Measurements from ENCODE around the gene GGCX. TPM values are rescaled to one million over a fixed set of nuclear protein-coding genes. Genes with fewer than 3 reads are reported as not detected.
"Not testable (repeated sequence)": the region's sequence is repeated elsewhere in the genome, so short reads cannot be mapped to it uniquely, and the experiment has no call there.

GGCX gene
- total RNA-seq, 2 donors from 2014 or later = 25.7 to 49.9 TPM

GRCh38 chr2:85545780-85546240 is 15.5 kb downstream of the GGCX start:
- no peaks in the 10 kb centered on the region for H3K4me1 ChIP-seq
- H3K9me3 ChIP-seq = no peaks in the 10 kb centered on the region
- intact Hi-C loops (cut with DNase I) = no loop called here
- peaks cover 33% of the 10 kb centered on the region for H3K36me3 ChIP-seq
- no peak overlapping the region for H3K4me3 ChIP-seq
- H3K27ac ChIP-seq = no peak overlapping the region
- DNase-seq = no peak
- TF ChIP-seq, protein P1, sequence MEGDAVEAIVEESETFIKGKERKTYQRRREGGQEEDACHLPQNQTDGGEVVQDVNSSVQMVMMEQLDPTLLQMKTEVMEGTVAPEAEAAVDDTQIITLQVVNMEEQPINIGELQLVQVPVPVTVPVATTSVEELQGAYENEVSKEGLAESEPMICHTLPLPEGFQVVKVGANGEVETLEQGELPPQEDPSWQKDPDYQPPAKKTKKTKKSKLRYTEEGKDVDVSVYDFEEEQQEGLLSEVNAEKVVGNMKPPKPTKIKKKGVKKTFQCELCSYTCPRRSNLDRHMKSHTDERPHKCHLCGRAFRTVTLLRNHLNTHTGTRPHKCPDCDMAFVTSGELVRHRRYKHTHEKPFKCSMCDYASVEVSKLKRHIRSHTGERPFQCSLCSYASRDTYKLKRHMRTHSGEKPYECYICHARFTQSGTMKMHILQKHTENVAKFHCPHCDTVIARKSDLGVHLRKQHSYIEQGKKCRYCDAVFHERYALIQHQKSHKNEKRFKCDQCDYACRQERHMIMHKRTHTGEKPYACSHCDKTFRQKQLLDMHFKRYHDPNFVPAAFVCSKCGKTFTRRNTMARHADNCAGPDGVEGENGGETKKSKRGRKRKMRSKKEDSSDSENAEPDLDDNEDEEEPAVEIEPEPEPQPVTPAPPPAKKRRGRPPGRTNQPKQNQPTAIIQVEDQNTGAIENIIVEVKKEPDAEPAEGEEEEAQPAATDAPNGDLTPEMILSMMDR (IDR thresholded peaks at IDR 0.05) = no peak
- H3K27me3 ChIP-seq = no peaks in the 10 kb centered on the region
- H3K9ac ChIP-seq (ENCODE audit: low read depth in 2 of 2, low read length in 2 of 2) = no peak overlapping the region

DNA sequence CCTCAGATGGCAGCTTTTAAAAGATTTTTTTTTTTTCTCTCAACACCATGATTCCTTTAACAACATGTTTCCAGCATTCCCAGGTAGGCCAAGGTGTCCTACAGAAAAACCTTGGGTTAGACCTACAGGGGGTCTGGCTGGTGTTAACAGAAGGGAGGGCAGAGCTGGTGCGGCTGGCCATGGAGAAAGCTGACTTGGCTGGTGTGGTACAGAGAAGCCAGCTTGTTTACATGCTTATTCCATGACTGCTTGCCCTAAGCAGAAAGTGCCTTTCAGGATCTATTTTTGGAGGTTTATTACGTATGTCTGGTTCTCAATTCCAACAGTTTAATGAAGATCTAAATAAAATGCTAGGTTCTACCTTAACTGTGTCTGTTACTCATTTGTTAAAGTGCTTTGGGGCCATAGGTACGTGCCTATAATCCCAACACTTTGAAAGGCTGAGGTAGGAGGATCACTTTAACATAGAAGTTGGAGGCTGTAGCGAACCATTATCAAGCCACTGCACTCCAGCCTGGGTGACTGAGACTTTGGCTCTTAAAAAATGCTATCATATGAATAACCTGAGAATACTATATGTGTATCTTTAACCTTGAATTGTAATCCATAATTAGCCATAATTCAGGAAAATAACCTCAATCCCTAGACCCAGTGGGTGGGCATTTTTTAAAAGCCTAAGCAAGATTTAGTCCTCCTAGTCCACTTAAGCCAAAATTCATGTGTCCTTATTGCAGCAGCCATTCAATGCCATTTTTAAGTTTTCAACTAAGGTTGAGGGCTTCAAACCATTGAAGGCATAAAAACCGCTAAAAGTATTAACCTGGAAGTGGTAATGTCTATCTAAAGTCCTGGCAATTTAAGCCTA is 16.1 kb downstream of the GGCX start:
- Histone ChIP-seq H3K36me3 (peaks cover 33% of the 10 kb centered on the region), H3K27ac (peak overlapping the region; percentile 15)
- H3K4me3 ChIP-seq; intact Hi-C loops (cut with DNase I); H3K9ac ChIP-seq (ENCODE audit: low read depth in 2 of 2, low read length in 2 of 2); H3K9me3 ChIP-seq; H3K4me1 ChIP-seq; DNase-seq; H3K27me3 ChIP-seq: not testable (repeated sequence)

DNA sequence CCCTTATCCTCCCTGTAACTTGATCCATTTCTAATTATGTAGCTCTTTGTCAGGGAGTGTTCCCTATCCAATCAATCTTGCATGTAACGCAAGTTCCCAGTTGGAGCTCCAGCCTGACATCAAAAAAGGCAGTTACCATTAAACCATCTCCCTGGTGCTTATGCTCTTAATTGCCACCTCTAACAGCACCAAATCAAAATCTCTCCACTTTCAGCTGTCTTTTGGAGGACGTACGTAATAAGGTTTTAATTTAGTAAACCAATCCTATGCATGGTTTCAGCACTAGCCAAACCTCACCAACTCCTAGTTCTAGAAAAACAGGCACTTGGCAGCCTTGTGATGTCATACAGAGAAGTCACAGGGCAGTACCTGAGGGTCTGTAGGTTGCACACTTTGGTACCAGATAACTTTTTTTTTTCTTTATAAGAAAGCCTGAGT is 17.0 kb downstream of the GGCX start:
- H3K4me3 ChIP-seq; H3K27me3 ChIP-seq; DNase-seq; H3K9ac ChIP-seq (ENCODE audit: low read depth in 2 of 2, low read length in 2 of 2); H3K4me1 ChIP-seq; intact Hi-C loops (cut with DNase I); H3K9me3 ChIP-seq: not testable (repeated sequence)
- H3K36me3 ChIP-seq = peaks cover 33% of the 10 kb centered on the region
- peak overlapping the region; percentile 15 for H3K27ac ChIP-seq

GRCh38 chr2:85542777-85543176 is 18.5 kb downstream of the GGCX start:
- TF ChIP-seq, protein P1 (IDR thresholded peaks at IDR 0.05) = no peak
- intact Hi-C loops (cut with DNase I) = no loop called here
- H3K27ac ChIP-seq = no peak overlapping the region

GRCh38 chr2:85541753-85542457 is 19.4 kb downstream of the GGCX start:
- Histone ChIP-seq H3K27ac (peak overlapping the region; percentile 96), H3K9me3 (no peaks in the 10 kb centered on the region), H3K27me3 (no peaks in the 10 kb centered on the region), H3K9ac (ENCODE audit: low read depth in 2 of 2, low read length in 2 of 2) (no peak overlapping the region), H3K4me3 (peak overlapping the region; percentile 69), H3K4me1 (peaks cover 8% of the 10 kb centered on the region), H3K36me3 (peaks cover 33% of the 10 kb centered on the region)
- intact Hi-C loops (cut with DNase I) = no loop called here
- TF ChIP-seq, protein P1 (IDR thresholded peaks at IDR 0.05) = no peak
- peak; percentile 45 for DNase-seq

More at GRCh38 chr2:85542777-85543176, 18.5 kb downstream of the GGCX start:
- H3K4me3 ChIP-seq = no peak overlapping the region
- no peaks in the 10 kb centered on the region for H3K9me3 ChIP-seq
- peaks cover 3% of the 10 kb centered on the region for H3K4me1 ChIP-seq
- DNase-seq = no peak
- H3K9ac ChIP-seq (ENCODE audit: low read depth in 2 of 2, low read length in 2 of 2) = no peak overlapping the region
- peaks cover 33% of the 10 kb centered on the region for H3K36me3 ChIP-seq
- no peaks in the 10 kb centered on the region for H3K27me3 ChIP-seq

DNA sequence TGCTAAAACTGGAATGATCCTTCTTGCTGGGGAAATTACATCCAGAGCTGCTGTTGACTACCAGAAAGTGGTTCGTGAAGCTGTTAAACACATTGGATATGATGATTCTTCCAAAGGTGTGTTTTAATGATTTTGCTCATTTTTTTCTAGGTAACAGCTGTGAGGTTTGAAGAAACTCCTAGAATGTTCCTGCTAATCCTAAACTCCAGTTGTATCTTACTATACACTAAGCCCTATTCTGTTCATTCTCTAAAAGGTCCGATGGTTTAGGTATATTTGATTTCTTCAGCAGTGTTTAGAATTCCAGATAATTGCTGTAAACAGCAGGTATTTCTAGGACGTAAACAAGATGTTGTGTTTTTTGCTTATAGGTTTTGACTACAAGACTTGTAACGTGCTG is 20.0 kb downstream of the GGCX start:
- Histone ChIP-seq H3K27me3 (no peaks in the 10 kb centered on the region), H3K4me1 (peaks cover 8% of the 10 kb centered on the region), H3K27ac (peak overlapping the region; percentile 96), H3K9ac (ENCODE audit: low read depth in 2 of 2, low read length in 2 of 2) (peak overlapping the region in 1 of 2 donors; percentile 99), H3K36me3 (peaks cover 33% of the 10 kb centered on the region), H3K4me3 (peak overlapping the region; percentile 69), H3K9me3 (no peaks in the 10 kb centered on the region)
- TF ChIP-seq, protein P1 (IDR thresholded peaks at IDR 0.05) = no peak
- no peak for DNase-seq
- intact Hi-C loops (cut with DNase I) = no loop called here

Measured in colonic mucosa (tissue), 4 donors.